A549 (cell line): ENCODE data around the gene NFASC. TPM values are rescaled to one million over a fixed set of nuclear protein-coding genes. Genes with fewer than 3 reads are reported as not detected.

Source experiments
- ATAC-seq, 2 experiments: fragments of 200-7000 bp in 1 of 2; fragments of >200 bp in 1 of 2; cut with Nextera tagmentation in 1 of 2; cut with Tn5 transposase in 1 of 2; 3 replicates each; pipeline versions ENCODE4 v1.8.0 to v1.9.1; 2018 to 2020; ENCODE audit warnings: mild to moderate bottlenecking in 1 of 2, moderate library complexity in 1 of 2
- CTCF ChIA-PET: fragments of 300-600 bp; sonication (Branson Sonifier 250); formaldehyde crosslinking; extraction: SDS; loops from one replicate; lab custom pipeline; 2021; ENCODE audit warnings: antibody characterized with exemption, inconsistent platforms; lab: Yijun Ruan, JAX
- POLR2A ChIA-PET: fragments of 350-600 bp; formaldehyde crosslinking; extraction: SDS; loops from one replicate; lab custom pipeline; 2021; ENCODE audit warnings: antibody characterized with exemption, inconsistent platforms; lab: Yijun Ruan, JAX
- DNase-seq, 2 experiments: peaks; one replicate each; pipeline versions ENCODE4 v3.0.0 to v3.0.0-alpha.2; 2011 to 2016; ENCODE audit warnings: low read depth in 1 of 2, low spot score in 1 of 2
- FAIRE-seq: peaks from 2 replicates; lab custom pipeline; 2011; peaks lifted over from hg19 to GRCh38; lab: Jason Lieb, UNC
- H3K27ac ChIP-seq, 2 experiments: fragments of >200 bp; sonication (Bioruptor Twin); formaldehyde crosslinking; 3 replicates each; pipeline ENCODE4 v1.5.1; 2016 to 2017
- H3K4me1 ChIP-seq: fragments of >200 bp; sonication (Bioruptor Twin); formaldehyde crosslinking; 3 replicates; pipeline ENCODE4 v1.6.1; 2016
- H3K4me2 ChIP-seq: fragments of >200 bp; sonication (Bioruptor Twin); formaldehyde crosslinking; 3 replicates; pipeline ENCODE4 v1.6.1; 2016
- H3K4me3 ChIP-seq: fragments of >200 bp; sonication (Bioruptor Twin); formaldehyde crosslinking; 3 replicates; pipeline ENCODE4 v1.5.1; 2016
- H3K9me3 ChIP-seq: fragments of >200 bp; sonication (Bioruptor Twin); formaldehyde crosslinking; 3 replicates; pipeline ENCODE4 v1.6.1; 2016
- ATOH8 ChIP-seq: fragments of 250-450 bp; sonication (Bioruptor Pico); IDR thresholded peaks from 2 replicates; pipeline ENCODE4 v1.5.0; 2020; ENCODE audit warnings: low read depth, mild to moderate bottlenecking, moderate library complexity
- BCL3 ChIP-seq: fragments of >200 bp; sonication (Bioruptor Twin); formaldehyde crosslinking; IDR thresholded peaks from 3 replicates; pipeline ENCODE4 v1.6.1; 2016
- BHLHE40 ChIP-seq: IDR thresholded peaks from 2 replicates; pipeline ENCODE4 v1.6.1; 2012; ENCODE audit warnings: low read depth, low read length, inconsistent platforms
- CEBPB ChIP-seq, 2 experiments: fragments of >200 bp in 1 of 2; sonication (Bioruptor Twin) in 1 of 2; formaldehyde crosslinking in 1 of 2; IDR thresholded peaks; 2 replicates each; pipeline ENCODE4 v1.6.1; 2012 to 2016
- CHD4 ChIP-seq: fragments of 200-600 bp; sonication (generic); IDR thresholded peaks from 2 replicates; pipeline ENCODE4 v1.6.1; 2016; ENCODE audit warnings: antibody characterized with exemption, mild to moderate bottlenecking, borderline replicate concordance
- CTCF ChIP-seq: fragments of >200 bp; sonication (Bioruptor Twin); formaldehyde crosslinking; IDR thresholded peaks from 3 replicates; pipeline ENCODE4 v1.5.1; 2016
- EHMT2 ChIP-seq: fragments of 200-600 bp; sonication (generic); IDR thresholded peaks from 2 replicates; pipeline ENCODE4 v1.6.1; 2016; ENCODE audit warnings: antibody characterized with exemption, low read depth, mild to moderate bottlenecking, moderate library complexity
- ELK1 ChIP-seq: fragments of 150-350 bp; IDR thresholded peaks from 2 replicates; pipeline ENCODE4 v1.6.1; 2014; ENCODE audit warnings: low read depth, mild to moderate bottlenecking, low read length
- EP300 ChIP-seq, 2 experiments: fragments of >200 bp; sonication (Bioruptor Twin); formaldehyde crosslinking; IDR thresholded peaks; 2 replicates in 1 of 2; 3 replicates in 1 of 2; pipeline ENCODE4 v1.6.1; 2016 to 2017
- FOSL2 ChIP-seq, 2 experiments: fragments of 450-650 bp in 1 of 2; fragments of >200 bp in 1 of 2; sonication (Bioruptor Twin) in 1 of 2; formaldehyde crosslinking; IDR thresholded peaks; 2 replicates each; pipeline versions ENCODE4 v1.5.0 to v1.6.1; 2016 to 2020; ENCODE audit warnings: mild to moderate bottlenecking in 1 of 2, moderate library complexity in 1 of 2
- FOXS1 ChIP-seq: fragments of 250-450 bp; sonication (Bioruptor Pico); IDR thresholded peaks from 2 replicates; pipeline ENCODE4 v1.5.0; 2020; ENCODE audit warnings: mild to moderate bottlenecking, moderate library complexity
- GATA3 ChIP-seq: IDR thresholded peaks from 2 replicates; pipeline ENCODE4 v1.6.1; 2012; ENCODE audit warnings: borderline replicate concordance
- HMGXB4 ChIP-seq: fragments of 250-450 bp; sonication (Bioruptor Pico); IDR thresholded peaks from 2 replicates; pipeline ENCODE4 v1.5.0; 2021; ENCODE audit warnings: mild to moderate bottlenecking, moderate library complexity, borderline replicate concordance
- HOXA7 ChIP-seq: fragments of 250-450 bp; sonication (Bioruptor Pico); IDR thresholded peaks from 2 replicates; pipeline ENCODE4 v1.5.0; 2020; ENCODE audit warnings: mild to moderate bottlenecking, moderate library complexity
- JUNB ChIP-seq: fragments of >200 bp; sonication (Bioruptor Twin); formaldehyde crosslinking; IDR thresholded peaks from 2 replicates; pipeline ENCODE4 v1.6.1; 2016
- KDM1A ChIP-seq: fragments of 200-600 bp; sonication (generic); IDR thresholded peaks from 2 replicates; pipeline ENCODE4 v1.6.1; 2016; ENCODE audit warnings: low read depth, mild to moderate bottlenecking
- NFE2L2 ChIP-seq: fragments of 150-350 bp; conservative IDR thresholded peaks from 2 replicates; pipeline ENCODE4 v1.6.1; 2014; ENCODE audit warnings: low read length
- NR3C1 ChIP-seq: fragments of >200 bp; sonication (Bioruptor Twin); formaldehyde crosslinking; IDR thresholded peaks from 3 replicates; pipeline ENCODE4 v1.6.1; 2017
- PHF8 ChIP-seq: fragments of 200-600 bp; sonication (generic); IDR thresholded peaks from 2 replicates; pipeline ENCODE4 v1.6.1; 2016; ENCODE audit warnings: low read depth, mild to moderate bottlenecking, antibody characterized with exemption, moderate library complexity, borderline replicate concordance
- POLR2A ChIP-seq: IDR thresholded peaks from 2 replicates; pipeline ENCODE4 v1.6.1; 2012; ENCODE audit warnings: mild to moderate bottlenecking, low read length
- REST ChIP-seq: fragments of 200-600 bp; sonication (generic); IDR thresholded peaks from 2 replicates; pipeline ENCODE4 v1.6.1; 2016; ENCODE audit warnings: antibody characterized with exemption, mild to moderate bottlenecking, moderate library complexity
- RFX5 ChIP-seq: fragments of 450-650 bp; IDR thresholded peaks from 2 replicates; pipeline ENCODE4 v1.7.1; 2014; ENCODE audit warnings: antibody characterized with exemption, mild to moderate bottlenecking, moderate library complexity
- SMC3 ChIP-seq: fragments of >200 bp; sonication (Bioruptor Twin); formaldehyde crosslinking; IDR thresholded peaks from 3 replicates; pipeline ENCODE4 v1.6.1; 2018; ENCODE audit warnings: inconsistent platforms
- SREBF2 ChIP-seq: fragments of 450-650 bp; IDR thresholded peaks from 2 replicates; pipeline ENCODE4 v1.6.1; 2014; ENCODE audit warnings: mild to moderate bottlenecking, moderate library complexity
- TFCP2L1 ChIP-seq: fragments of 250-450 bp; sonication (Bioruptor Pico); IDR thresholded peaks from 2 replicates; pipeline ENCODE4 v1.5.0; 2021; ENCODE audit warnings: mild to moderate bottlenecking
- ZFP36 ChIP-seq: fragments of 450-650 bp; IDR thresholded peaks from 2 replicates; pipeline ENCODE4 v1.6.1; 2014; ENCODE audit warnings: borderline replicate concordance; ENCODE audit not compliant: partially characterized antibody
- WGBS: methylation state at CpG from one replicate; pipeline ENCODE4 v1.1.6; 2017; ENCODE audit errors: missing lambda C conversion rate; 5-methylcytosine and 5-hydroxymethylcytosine counted together
- polyA plus RNA-seq, 4 experiments: library from polyadenylated mRNA; depleted of rRNA in 3 of 4; stranded (reverse); fragments of >200 nt; fragmentation: RNase III in 1 of 4; extraction: RNeasy Plus Mini Kit Qiagen cat#74134 plus additional on column Dnase treatment in 1 of 4; gene quantifications; 2 replicates in 3 of 4; 3 replicates in 1 of 4; pipeline ENCODE4 v1.2.3, GENCODE V29; 2011 to 2017

NFASC gene
- polyA plus RNA-seq, 2 of the 4 experiments (the other 2 are of a cell fraction), result 0.27 to 0.39 TPM

GRCh38 chr1:205018381-205018780, 147.7 kb downstream of the NFASC start:
- CTCF ChIA-PET, result interaction anchor here (0.9 to 3.7 kb wide), 2 partner anchors 43 to 85 kb away, joined by 3 to 22 read pairs; no protein-coding TSS in a partner anchor
- FAIRE-seq, result no peak
- Histone ChIP-seq H3K9me3 (no peaks in the 10 kb centered on the region), H3K4me3 (no peak overlapping the region), H3K4me1 (no peaks in the 10 kb centered on the region)
- no peak for TF ChIP-seq CTCF
- TF ChIP-seq FOSL2 (IDR thresholded peaks at IDR 0.05), result no peak
- no peak for TF ChIP-seq FOSL2 (CRISPR knock-in tag; IDR thresholded peaks at IDR 0.05)
- TF ChIP-seq NFE2L2, result no peak
- no peak for TF ChIP-seq BCL3
- TF ChIP-seq SMC3, result no peak
- no peak for TF ChIP-seq RFX5
- no peak for TF ChIP-seq ZFP36
- TF ChIP-seq GATA3, result no peak
- TF ChIP-seq NR3C1, result no peak
- no peak for TF ChIP-seq ELK1
- TF ChIP-seq CEBPB (IDR thresholded peaks at IDR 0.05), result no peak
- TF ChIP-seq, all 56 proteins: peak for 0
- H3K27ac ChIP-seq, result no peak overlapping the region
- POLR2A ChIA-PET, result no interaction called here
- no peak for ATAC-seq
- no peak overlapping the region for H3K4me2 ChIP-seq
- WGBS, result 13% methylated on average over 2 of the region's 2 CpGs
- no peak for DNase-seq

GRCh38 chr1:205020466-205020865, 149.8 kb downstream of the NFASC start:
- Histone ChIP-seq H3K27ac (no peak overlapping the region), H3K9me3 (no peaks in the 10 kb centered on the region)
- 75% methylated on average over 9 of the region's 9 CpGs for WGBS
- no peak for TF ChIP-seq JUNB
- no peak for TF ChIP-seq SMC3
- no peak for TF ChIP-seq TFCP2L1 (CRISPR knock-in tag)
- no peak for TF ChIP-seq FOXS1 (CRISPR knock-in tag)
- TF ChIP-seq RFX5, result no peak
- TF ChIP-seq EP300 (IDR thresholded peaks at IDR 0.05), result no peak
- no peak for TF ChIP-seq EHMT2
- TF ChIP-seq ZFP36, result no peak
- no peak for TF ChIP-seq ATOH8 (CRISPR knock-in tag)
- TF ChIP-seq HOXA7 (CRISPR knock-in tag), result no peak
- no peak for TF ChIP-seq PHF8
- no peak for TF ChIP-seq CHD4
- no peak for TF ChIP-seq NR3C1
- no peak for TF ChIP-seq KDM1A
- no peak for TF ChIP-seq SREBF2
- no peak for TF ChIP-seq REST
- no peak for TF ChIP-seq HMGXB4 (CRISPR knock-in tag)
- TF ChIP-seq BHLHE40, result no peak
- no peak for TF ChIP-seq POLR2A
- TF ChIP-seq, all 56 proteins: peak for 0
- DNase-seq (no peak), ATAC-seq (no peak), FAIRE-seq (no peak)
- Histone ChIP-seq H3K4me1 (no peaks in the 10 kb centered on the region), H3K4me3 (no peak overlapping the region), H3K4me2 (no peak overlapping the region)
- ChIA-PET POLR2A (no interaction called here), CTCF (interaction anchor here (1.4 to 3.7 kb wide), 3 partner anchors 9 to 41 kb away, joined by 3 to 22 read pairs (median 6); no protein-coding TSS in a partner anchor)
